ENCODE results near the gene PAX5.

GRCh38 chr9:37035648-37036370 lies 1.7 kb upstream of the PAX5 start:
- no peak for TF ChIP-seq CTCF (IDR thresholded peaks at IDR 0.05)
- TF ChIP-seq POLR2A (IDR thresholded peaks at IDR 0.05) = no peak
